ENCODE results near the gene GAB1.

The GAB1 gene

GRCh38 chr4:143358923-143359643 is 22.4 kb downstream of the GAB1 start:
- no peak for DNase-seq (ENCODE audit: low read depth)

DNA sequence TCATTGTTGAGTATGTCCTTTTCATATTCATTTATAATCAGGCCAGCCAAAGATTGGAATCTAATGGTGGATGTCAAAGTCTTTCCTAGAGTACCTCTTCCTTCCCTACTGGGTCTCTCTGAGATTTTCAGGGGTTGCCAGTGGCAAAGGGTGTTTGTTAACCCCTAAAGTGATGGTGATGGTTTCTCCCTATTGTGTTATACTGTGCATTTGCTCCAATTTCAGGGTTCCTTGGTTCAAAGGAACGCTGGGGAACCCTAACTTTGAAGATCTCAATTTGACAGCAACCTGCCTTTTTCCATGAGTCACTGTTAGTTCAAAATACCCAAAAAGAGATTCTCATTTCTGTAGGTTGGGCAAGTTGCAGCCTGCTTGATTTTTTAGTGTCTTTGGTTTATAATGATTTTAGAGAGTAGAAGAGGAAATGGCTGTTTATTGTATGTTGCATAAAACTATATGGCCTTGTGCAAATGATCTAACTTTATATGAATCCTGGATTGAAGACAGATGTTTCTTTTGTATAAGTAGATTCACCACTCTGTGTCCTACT is 23.0 kb downstream of the GAB1 start:
- no peak for DNase-seq (ENCODE audit: low read depth)

DNA sequence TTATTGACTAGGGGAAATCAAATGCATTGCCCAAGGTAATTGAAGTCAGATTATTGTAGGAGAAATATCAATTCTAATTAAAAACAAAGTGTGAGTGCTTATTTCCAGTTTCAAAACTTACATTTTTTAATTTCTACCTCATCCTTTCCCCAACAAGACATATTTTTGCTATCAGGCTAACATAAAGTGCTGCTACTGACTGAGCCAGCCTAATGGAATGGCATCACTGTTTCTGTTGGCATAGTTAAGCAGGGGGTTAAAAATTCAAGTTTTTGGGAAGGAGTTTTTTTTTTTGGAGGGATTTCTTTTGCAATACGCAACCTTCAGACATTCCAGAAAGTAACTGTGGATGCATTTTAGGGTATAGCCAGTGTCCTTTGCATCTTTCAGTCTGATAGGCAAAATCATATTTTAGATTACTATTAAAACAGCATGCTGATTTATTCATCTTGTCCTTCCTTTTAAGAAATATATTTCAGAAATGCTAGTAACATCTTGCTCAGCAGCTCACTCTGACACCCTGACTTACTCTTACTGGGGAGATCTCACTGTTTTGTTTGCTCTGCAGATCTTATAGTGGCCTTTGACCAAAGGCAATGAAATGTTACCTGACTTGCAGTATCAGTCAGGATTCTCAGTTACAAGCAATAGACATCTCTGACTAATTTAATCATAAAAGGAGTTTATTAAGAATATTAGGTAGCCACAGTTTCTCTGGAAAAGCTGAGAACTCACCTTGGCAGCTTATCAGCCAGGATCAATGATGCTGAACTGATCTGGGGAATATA is 24.4 kb downstream of the GAB1 start:
- no peak for DNase-seq (ENCODE audit: low read depth)

DNA sequence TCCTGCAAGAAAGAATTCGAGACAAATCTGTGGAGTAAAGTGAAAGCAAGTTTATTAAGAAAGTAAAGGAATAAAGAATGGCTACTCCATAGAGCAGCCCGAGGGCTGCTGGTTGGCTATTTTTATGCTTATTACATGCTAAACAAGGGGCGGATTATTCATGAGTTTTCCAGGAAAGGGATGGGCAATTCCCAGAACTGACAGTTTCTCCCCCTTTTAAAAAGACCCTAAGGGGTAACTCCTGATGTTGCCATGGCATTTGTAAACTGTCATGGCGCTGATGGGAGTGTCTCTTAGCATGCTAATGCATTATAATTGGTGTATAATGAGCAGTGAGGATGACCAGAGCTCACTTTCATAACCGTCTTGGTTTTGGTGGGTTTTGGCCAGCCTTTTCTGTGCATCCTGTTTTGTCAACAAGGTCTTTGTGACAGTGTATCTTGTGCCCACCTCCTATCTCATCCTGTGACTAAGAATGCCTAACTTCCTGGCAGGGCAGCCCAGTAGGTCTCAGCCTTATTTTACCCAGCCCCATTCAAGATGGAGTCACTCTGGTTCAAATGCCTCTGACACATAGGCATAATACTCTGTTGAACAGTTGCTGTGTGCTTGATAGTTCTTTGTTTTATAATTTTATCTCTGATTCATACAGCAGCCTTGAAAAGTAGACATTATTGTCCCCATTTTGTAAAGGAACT is 25.8 kb downstream of the GAB1 start:
- no peak for DNase-seq (ENCODE audit: low read depth)

DNA sequence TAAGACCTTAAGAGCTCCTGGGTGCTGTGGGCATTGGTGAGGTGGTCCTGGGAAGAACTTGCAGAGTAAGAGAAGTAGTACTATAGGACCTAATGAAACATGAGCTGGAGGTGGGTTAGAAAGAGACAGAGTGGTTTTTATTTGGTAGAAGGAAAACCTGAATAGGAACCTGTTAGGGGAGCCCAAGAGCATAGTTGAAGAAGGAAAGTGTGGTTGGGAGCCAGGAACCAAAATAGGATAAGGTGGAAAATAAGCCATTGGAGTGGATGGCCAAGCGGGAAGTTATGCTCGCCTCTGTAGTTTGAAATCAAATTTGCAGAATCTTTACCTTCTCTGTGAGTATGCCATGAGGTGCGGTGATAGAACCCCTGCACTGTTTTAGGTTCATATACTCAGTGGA is 26.7 kb downstream of the GAB1 start:
- DNase-seq (ENCODE audit: low read depth): no peak

- DNase-seq (ENCODE audit: low read depth): no peak
Observed at GRCh38 chr4:143364063-143364462, 27.4 kb downstream of the GAB1 start.

GRCh38 chr4:143367863-143368262 is 31.2 kb downstream of the GAB1 start:
- DNase-seq (ENCODE audit: low read depth): no peak

- no peak for DNase-seq (ENCODE audit: low read depth)
Observed at GRCh38 chr4:143369552-143369951, 32.9 kb downstream of the GAB1 start.

- DNase-seq (ENCODE audit: low read depth): no peak
Observed at GRCh38 chr4:143372093-143372915, 35.6 kb downstream of the GAB1 start.

DNA sequence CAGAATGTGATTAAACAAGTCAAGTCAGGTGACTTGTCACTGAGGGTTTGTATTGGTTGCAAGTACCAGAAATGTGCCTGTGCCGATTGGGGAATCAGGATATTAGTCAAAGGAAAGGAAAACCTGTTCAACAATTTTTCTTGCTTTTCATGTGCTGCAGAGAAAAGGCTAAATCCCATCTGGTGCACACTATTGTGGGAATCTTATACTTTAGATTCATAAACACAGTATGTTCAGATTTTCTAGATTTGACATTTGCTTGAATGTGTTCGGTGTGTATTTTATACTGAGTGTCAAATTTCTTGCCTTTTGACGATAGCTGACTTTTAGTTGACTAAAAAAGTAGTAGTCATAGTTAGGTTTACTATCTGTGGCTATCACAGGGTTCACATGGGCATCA is 37.6 kb downstream of the GAB1 start:
- no peak for DNase-seq (ENCODE audit: low read depth)

DNA sequence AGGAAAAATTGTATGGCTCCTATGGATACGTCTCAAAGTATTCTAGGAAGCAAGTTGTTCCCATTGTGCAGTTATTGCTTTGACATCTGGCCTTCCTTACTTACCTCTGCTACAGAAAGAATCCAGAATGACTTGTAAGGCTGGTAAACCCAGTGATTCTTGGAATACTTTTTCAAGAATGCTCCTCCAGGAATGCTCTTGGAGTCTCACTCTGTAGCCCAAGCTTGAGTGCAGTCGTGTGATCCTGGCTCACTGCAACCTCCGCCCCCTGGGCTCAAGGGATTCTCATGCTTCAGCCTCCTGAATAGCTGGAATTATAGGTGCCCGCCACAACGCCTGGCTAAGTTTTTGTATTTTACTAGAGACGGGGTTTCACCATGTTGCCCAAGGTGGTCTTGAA is 38.1 kb downstream of the GAB1 start:
- no peak for DNase-seq (ENCODE audit: low read depth)

GRCh38 chr4:143375326-143376073 is 38.8 kb downstream of the GAB1 start:
- no peak for DNase-seq (ENCODE audit: low read depth)

DNA sequence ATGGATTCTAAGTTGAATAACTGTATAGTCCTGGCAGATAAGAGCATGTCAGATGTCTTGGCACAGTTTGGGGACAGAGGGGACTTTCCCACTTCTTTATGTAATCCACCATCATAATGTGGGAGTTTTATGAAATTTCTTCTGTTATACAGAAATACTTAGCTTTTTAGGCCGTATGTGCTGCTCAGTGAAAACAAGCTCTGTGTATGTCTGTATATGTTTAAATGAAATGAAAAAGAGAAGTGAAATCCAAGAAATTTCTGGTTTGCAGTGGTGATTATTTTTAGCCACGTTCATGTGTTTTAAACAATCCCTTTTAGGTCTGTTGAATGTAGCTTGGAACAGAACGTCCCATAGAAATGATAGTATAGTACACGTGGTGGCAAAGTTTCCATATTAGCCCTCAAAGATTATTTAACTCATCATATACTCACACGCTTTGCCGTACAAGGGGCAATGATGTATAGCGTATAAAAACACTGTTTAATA is 41.0 kb downstream of the GAB1 start:
- DNase-seq (ENCODE audit: low read depth): no peak

GRCh38 chr4:143380629-143381028 is 44.0 kb downstream of the GAB1 start:
- no peak for DNase-seq (ENCODE audit: low read depth)

- no peak for DNase-seq (ENCODE audit: low read depth)
Observed at GRCh38 chr4:143381189-143382118, 44.8 kb downstream of the GAB1 start.

GRCh38 chr4:143382596-143382995 is 45.9 kb downstream of the GAB1 start:
- DNase-seq (ENCODE audit: low read depth): no peak

DNA sequence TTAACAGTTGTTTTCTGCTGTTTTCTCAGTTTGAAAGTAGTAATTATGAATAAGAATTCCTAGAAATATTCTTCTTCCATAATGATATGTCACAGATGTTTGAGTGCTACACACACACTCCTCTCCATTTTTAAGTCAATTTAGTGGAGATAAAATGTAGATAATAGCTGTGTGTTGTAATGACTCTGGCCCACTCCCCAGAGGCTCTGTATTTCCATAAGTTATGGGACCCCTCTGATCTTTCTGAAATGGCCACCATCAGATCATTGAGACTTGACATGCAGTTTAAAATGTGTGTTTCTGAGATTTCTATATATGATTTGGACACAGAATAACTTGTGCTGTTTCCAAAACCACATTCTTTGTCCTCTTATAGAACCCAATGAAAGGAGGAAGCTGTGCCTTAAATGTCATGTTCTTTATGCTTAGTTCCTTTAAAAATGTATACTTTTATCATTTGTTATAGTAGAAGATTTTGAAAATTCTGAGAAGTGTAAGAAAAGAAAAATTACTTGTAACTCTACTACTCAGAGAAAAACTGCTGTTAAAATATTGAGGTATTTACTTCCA is 46.4 kb downstream of the GAB1 start:
- no peak for DNase-seq (ENCODE audit: low read depth)

DNA sequence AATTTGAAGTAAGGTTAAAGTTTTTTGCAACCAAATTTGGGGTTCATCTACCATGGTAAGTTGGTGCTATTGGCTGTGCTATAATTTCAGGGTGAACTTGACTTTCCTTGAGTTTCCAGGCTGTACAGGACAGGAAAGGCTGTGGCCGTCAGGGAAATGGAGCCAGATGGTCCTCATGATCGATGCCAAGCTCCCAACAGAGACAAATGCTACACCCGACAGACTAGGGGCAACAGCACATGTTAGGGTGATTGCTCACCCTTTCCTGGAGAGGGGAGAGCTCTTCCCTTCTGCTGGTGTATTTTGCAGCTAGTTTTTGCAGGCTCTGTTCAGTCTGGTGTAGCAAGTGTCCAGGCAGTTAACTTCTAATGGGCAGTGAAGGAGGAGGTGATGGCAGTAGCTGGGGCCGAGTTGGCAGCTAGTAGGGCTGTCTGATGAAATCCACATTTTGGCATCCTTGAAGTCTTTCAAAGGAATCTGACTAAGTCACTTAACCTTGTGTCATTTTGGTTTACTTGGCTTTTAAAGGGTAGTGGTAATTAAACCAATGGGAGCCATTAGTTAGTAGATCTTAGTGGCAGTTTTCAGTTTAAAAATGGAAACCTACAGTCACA is 47.8 kb downstream of the GAB1 start:
- DNase-seq (ENCODE audit: low read depth): no peak

DNA sequence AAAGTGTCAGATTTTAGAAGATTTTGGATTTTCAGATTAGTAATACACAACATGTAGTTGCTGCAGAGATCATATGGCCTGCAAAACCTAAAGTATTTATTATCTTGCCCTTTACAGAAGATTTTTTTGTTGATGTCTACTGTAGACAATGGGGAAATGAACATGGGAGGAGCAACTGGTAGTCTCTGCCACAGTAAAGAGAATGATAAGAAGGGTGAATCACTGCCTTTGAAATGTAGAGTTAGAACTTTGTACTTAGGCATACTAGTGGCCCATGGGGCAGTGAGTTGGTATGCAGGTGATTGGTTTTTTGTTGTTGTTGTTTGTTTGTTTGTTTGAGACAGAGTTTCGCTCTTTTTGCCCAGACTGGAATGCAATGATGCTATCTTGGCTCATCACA is 50.1 kb downstream of the GAB1 start:
- no peak for DNase-seq (ENCODE audit: low read depth)
